Adipocyte (in vitro differentiated cells): ENCODE results near the gene RNASE2.
"Not testable (repeated sequence)": the region's sequence is repeated elsewhere in the genome, so short reads cannot be mapped to it uniquely, and the experiment has no call there.

Experiments
- DNase-seq: peaks from one replicate; pipeline ENCODE4 v3.0.0-alpha.2; 2015; ENCODE audit warnings: low read depth
- H3K27me3 ChIP-seq: replicated peaks from 2 replicates; pipeline ENCODE4 v1.7.0; 2013; ENCODE audit warnings: mild to moderate bottlenecking, low read length, moderate library complexity; ENCODE audit not compliant: control insufficient read depth, insufficient read depth
- H3K36me3 ChIP-seq: 2 replicates; pipeline ENCODE4 v1.7.0; 2013; ENCODE audit warnings: low read length, mild to moderate bottlenecking, moderate library complexity; ENCODE audit not compliant: control insufficient read depth, insufficient read depth, severe bottlenecking
- H3K4me1 ChIP-seq: 2 replicates; pipeline ENCODE4 v1.7.0; 2013; ENCODE audit warnings: mild to moderate bottlenecking, low read length, moderate library complexity; ENCODE audit not compliant: control insufficient read depth, insufficient read depth
- H3K4me3 ChIP-seq: 2 replicates; pipeline ENCODE4 v1.7.0; 2013; ENCODE audit warnings: mild to moderate bottlenecking, low read length, moderate library complexity
- H3K9ac ChIP-seq: 2 replicates; pipeline ENCODE4 v1.7.0; 2013; ENCODE audit warnings: mild to moderate bottlenecking, low read length, moderate library complexity
- H3K9me3 ChIP-seq: 2 replicates; pipeline ENCODE4 v1.7.0; 2013; ENCODE audit warnings: mild to moderate bottlenecking, low read length, moderate library complexity; ENCODE audit not compliant: control insufficient read depth

RNASE2 gene

GRCh38 chr14:20985650-20986049 is 30.4 kb downstream of the RNASE2 start:
- not testable (repeated sequence) for H3K36me3 ChIP-seq, H3K27me3 ChIP-seq, H3K4me3 ChIP-seq, DNase-seq, H3K9ac ChIP-seq, H3K9me3 ChIP-seq
- peaks cover 44% of the 10 kb centered on the region for H3K4me1 ChIP-seq

- Histone ChIP-seq H3K36me3 (no peaks in the 10 kb centered on the region), H3K9ac (no peak overlapping the region), H3K4me3 (no peak overlapping the region), H3K4me1 (peaks cover 51% of the 10 kb centered on the region), H3K27me3 (no peaks in the 10 kb centered on the region), H3K9me3 (no peaks in the 10 kb centered on the region)
- peak; percentile 91 for DNase-seq
Measured at GRCh38 chr14:20986811-20987210, 31.5 kb downstream of the RNASE2 start.

- no peaks in the 10 kb centered on the region for H3K27me3 ChIP-seq
- DNase-seq = no peak
- H3K9ac ChIP-seq = peak overlapping the region; percentile 83
- H3K4me3 ChIP-seq = peak overlapping the region; percentile 72
- H3K4me1 ChIP-seq = peaks cover 49% of the 10 kb centered on the region
- no peaks in the 10 kb centered on the region for H3K9me3 ChIP-seq
- peaks cover 17% of the 10 kb centered on the region for H3K36me3 ChIP-seq
Measured at GRCh38 chr14:20988717-20989470, 33.6 kb downstream of the RNASE2 start.

- peak overlapping the region; percentile 94 for H3K4me3 ChIP-seq
- peaks cover 44% of the 10 kb centered on the region for H3K4me1 ChIP-seq
- no peaks in the 10 kb centered on the region for H3K9me3 ChIP-seq
- no peaks in the 10 kb centered on the region for H3K27me3 ChIP-seq
- no peak for DNase-seq
- peak overlapping the region; percentile 83 for H3K9ac ChIP-seq
- H3K36me3 ChIP-seq = peaks cover 23% of the 10 kb centered on the region
Measured at GRCh38 chr14:20989471-20989786, 34.1 kb downstream of the RNASE2 start.

- Histone ChIP-seq H3K27me3 (no peaks in the 10 kb centered on the region), H3K4me1 (peaks cover 40% of the 10 kb centered on the region), H3K4me3 (peak within 1 kb of the TSS; percentile 94), H3K36me3 (peaks cover 28% of the 10 kb centered on the region), H3K9me3 (no peaks in the 10 kb centered on the region), H3K9ac (peak within 1 kb of the TSS; percentile 91)
- DNase-seq = peak; percentile 98
Measured at GRCh38 chr14:20989787-20990600, 34.7 kb downstream of the RNASE2 start, which contains the start of gene METTL17. Gene METTL17, plus strand, starts transcription at chr14:20989980. Its CDS starts 23 bp downstream, at chr14:20990003.

GRCh38 chr14:20996521-20996920 is 41.2 kb downstream of the RNASE2 start:
- DNase-seq = no peak
- peaks cover 55% of the 10 kb centered on the region for H3K36me3 ChIP-seq
- no peaks in the 10 kb centered on the region for H3K9me3 ChIP-seq
- H3K4me1 ChIP-seq = peaks cover 16% of the 10 kb centered on the region
- no peak overlapping the region for H3K9ac ChIP-seq
- H3K4me3 ChIP-seq = no peak overlapping the region
- no peaks in the 10 kb centered on the region for H3K27me3 ChIP-seq

- no peak for DNase-seq
- Histone ChIP-seq H3K9me3 (no peaks in the 10 kb centered on the region), H3K4me1 (peaks cover 16% of the 10 kb centered on the region), H3K36me3 (peaks cover 53% of the 10 kb centered on the region), H3K4me3 (no peak overlapping the region), H3K9ac (no peak overlapping the region), H3K27me3 (no peaks in the 10 kb centered on the region)
Measured at GRCh38 chr14:20997115-20997514, 41.8 kb downstream of the RNASE2 start.

- no peak overlapping the region for H3K4me3 ChIP-seq
- H3K4me1 ChIP-seq = peaks cover 16% of the 10 kb centered on the region
- H3K27me3 ChIP-seq = no peaks in the 10 kb centered on the region
- H3K9ac ChIP-seq = no peak overlapping the region
- H3K9me3 ChIP-seq = no peaks in the 10 kb centered on the region
- peaks cover 48% of the 10 kb centered on the region for H3K36me3 ChIP-seq
- no peak for DNase-seq
Measured at GRCh38 chr14:20997564-20997963, 42.3 kb downstream of the RNASE2 start.

- Histone ChIP-seq H3K9me3 (no peaks in the 10 kb centered on the region), H3K36me3 (peaks cover 42% of the 10 kb centered on the region), H3K27me3 (no peaks in the 10 kb centered on the region), H3K4me1 (peaks cover 16% of the 10 kb centered on the region), H3K9ac (no peak overlapping the region), H3K4me3 (peak overlapping the region; percentile 26)
- DNase-seq = no peak
Measured at GRCh38 chr14:20998139-20998538, 42.9 kb downstream of the RNASE2 start.

GRCh38 chr14:20998674-20999366 is 43.5 kb downstream of the RNASE2 start, which contains the start of gene SLC39A2:
Gene SLC39A2, plus strand, starts transcription at chr14:20999293. Its CDS starts 154 bp downstream, at chr14:20999447.
- Histone ChIP-seq H3K36me3 (peaks cover 38% of the 10 kb centered on the region), H3K4me3 (peak within 1 kb of the TSS; percentile 26), H3K9ac (no peak within 1 kb of the TSS), H3K27me3 (no peaks in the 10 kb centered on the region), H3K4me1 (peaks cover 16% of the 10 kb centered on the region), H3K9me3 (no peaks in the 10 kb centered on the region)
- DNase-seq = peak; percentile 63

GRCh38 chr14:20999591-20999990 is 44.3 kb downstream of the RNASE2 start:
- peaks cover 16% of the 10 kb centered on the region for H3K4me1 ChIP-seq
- H3K27me3 ChIP-seq = no peaks in the 10 kb centered on the region
- no peaks in the 10 kb centered on the region for H3K9me3 ChIP-seq
- peaks cover 30% of the 10 kb centered on the region for H3K36me3 ChIP-seq
- no peak overlapping the region for H3K9ac ChIP-seq
- no peak for DNase-seq
- H3K4me3 ChIP-seq = no peak overlapping the region
